NCI-H69 (cell line): ENCODE data around the gene INPP5F.
"Not testable (repeated sequence)": the region's sequence is repeated elsewhere in the genome, so short reads cannot be mapped to it uniquely, and the experiment has no call there.

Source experiments
- DNase-seq: peaks from one replicate; lab custom pipeline; 2025; lab: John Stamatoyannopoulos, UW

The INPP5F gene

DNA sequence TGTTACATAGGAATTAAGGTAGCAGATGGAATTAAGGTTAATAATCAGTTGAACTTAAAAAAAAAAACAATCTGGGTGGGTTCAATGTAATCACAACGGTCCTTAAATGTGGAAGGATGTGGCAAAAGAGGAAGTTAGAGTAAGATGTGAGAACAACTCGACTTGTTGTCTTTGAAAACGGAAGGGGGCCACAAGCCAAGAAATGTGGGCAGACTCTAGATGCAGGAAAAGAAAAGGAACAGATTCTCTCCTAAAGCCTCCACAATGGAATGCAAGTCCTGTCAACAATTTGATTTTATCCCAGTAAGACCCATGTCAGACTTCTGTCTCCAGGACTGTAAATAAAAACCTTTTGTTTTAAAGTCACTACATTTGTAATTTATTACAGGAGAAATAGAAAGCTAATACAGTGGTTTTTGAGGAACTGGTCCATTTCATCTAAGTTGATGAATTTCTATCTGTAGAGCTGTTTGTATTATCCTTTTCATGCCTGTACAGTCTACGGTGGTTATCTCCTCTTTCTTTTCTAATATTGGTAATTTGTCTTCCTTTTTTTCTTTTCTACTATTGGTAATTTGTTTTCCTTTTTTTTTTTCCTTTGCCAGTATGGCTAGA, 138.2 kb downstream of the INPP5F start:
- DNase-seq = no peak

DNA sequence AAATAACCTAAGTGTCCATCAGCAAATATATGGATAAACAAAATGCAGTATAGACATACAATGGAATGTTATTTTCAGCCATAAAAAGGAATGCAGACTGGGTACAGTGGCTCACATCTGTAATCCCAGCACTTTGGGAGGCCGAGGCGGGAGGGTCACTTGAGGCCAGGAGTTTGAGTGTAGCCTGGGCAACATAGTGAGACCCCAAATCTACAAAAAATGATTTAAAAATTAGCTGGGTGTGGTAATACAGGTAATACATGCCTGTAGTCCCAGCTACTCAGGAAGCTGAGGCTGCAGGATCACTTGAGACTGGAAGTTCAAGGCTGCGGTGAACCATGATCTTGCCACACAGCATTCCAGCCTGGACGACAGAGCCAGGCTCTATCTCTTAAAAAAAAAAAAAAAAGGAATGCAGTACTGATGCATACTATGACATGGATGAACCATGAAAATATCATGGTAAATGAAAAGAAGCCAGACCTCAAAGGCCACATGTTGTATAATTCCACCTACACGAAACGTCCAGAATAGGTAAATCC, 139.9 kb downstream of the INPP5F start:
- no peak for DNase-seq

DNA sequence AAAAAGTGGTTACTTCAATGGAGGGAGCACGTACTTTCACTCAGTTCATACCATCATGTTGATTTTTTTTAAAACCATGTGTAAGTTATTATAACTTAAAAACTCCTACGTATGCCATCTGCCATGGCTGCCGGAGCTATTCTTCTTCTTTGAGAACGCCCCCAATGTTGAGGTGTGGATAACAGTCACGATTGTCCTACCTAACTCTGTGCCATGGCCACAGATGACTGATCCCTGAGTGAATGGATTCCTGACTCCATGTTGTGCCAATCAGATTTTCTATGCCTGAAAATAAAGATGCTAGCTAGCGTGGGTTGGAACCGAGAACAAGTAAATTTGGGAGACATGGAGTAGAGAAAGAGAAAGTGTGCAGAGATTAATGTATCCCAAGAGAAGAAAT, 141.5 kb downstream of the INPP5F start:
- DNase-seq = no peak

DNA sequence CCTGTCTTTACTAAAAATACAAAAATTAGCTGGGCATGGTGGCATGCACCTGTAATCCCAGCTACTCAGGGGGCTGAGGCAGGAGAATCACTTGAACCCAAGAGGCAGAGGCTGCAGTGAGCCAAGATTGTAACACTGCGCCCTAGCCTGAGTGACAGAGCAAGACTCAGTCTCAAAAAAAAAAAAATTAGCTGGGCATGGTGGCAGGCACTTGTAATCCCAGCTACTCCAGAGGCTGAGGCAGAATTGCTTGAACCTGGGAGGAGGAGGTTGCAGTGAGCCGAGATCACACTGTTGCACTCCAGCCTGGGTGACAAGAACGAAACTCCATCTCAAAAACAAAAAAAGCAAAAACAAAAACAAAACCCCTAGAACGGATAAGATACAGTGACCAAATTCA, 143.5 kb downstream of the INPP5F start:
- DNase-seq = not testable (repeated sequence)

DNA sequence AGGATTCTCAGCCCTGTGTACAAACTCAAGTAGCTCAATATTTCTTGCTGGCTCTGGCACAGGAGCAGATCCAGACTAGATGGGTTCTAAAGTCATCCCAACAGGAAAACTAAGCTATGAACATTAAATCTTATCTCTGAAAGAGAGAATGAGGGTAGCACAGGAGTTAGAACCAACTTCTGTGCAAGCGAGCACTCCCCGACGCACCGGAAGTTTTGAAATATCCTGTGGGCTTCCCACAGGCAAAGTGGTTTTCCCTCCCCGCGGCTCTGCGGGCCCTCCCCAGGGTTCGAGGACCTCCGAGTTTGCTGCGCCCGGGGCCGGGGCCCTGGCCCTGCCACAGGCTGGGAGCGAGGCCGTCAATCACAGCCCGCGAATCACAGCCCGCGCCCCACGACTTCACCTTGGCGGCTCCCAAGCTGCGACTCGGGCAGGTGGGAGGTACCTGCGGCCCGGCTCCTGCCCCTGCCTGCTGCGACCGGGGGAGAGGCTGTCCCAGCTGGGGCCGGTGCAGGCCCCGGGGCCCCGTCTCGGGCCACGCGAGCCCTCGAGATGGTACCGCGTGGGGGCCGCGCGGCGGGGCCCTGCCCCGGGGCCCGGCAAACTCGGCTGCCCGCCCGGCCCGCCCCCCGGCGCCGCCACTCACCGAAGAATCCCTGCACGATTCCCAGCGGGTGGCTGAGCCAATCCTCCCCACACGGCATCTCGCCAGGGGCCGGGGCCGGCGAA, 146.2 kb downstream of the INPP5F start:
- peak; percentile 77 for DNase-seq

DNA sequence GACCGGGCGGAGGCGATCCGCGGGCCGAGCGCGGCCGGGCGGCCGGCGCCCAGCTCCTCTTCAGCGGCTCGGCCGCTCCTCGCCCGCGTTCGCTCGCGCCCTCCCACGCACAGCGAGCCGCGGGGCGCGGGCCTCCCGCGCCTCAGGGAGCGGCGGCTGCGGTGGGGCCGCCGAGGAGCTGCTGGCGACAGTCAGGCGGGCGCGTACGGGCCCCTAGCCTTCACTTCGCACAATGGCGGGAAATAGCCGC, 146.7 kb downstream of the INPP5F start, which contains the start of gene MCMBP:
Gene MCMBP, minus strand, starts transcription at position 234 of the 250 bp plus-strand sequence. CDS start 259 bp downstream, outside the sequence.
- DNase-seq = no peak

DNA sequence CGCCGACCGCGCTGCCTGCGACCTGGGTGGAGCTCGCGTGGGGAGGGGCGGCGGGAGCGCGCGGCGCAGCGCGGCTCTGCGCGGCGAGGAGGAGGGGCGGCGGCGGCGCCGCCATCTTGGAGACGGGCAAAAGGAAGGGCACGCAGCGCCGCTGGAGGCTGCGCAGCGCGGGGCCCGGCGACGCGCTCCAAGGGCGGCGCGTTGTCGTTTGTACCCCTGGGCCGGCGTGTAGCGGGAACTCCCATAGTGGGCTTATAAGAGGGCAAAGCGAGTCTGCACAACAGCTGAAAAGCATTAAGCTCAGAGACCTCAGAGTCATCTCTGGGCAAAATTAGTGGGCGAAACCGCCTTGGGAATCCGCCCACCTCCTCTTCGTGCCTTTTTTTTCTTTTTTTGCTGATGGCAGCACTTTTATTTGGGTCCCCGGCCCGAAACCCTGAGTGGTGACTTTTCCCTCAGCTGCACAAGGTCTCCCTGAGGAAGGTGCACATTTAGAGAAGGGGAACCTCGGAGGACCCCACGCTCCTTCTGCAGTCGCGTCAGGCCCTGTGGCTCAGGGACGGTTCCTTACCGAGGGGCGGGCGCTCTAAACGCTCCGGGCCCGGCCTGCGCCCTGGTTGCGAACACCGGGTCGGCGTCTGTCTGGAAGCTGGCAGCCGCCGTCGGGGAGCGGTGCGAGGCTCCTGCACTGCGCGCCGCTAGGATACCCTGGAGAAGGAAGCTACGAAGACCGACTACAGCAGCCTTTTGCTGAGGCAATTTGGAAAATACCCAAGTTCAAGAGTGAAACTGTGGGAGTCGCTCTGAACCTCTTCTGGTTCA, 147.2 kb downstream of the INPP5F start:
- DNase-seq = peak; percentile 92

DNA sequence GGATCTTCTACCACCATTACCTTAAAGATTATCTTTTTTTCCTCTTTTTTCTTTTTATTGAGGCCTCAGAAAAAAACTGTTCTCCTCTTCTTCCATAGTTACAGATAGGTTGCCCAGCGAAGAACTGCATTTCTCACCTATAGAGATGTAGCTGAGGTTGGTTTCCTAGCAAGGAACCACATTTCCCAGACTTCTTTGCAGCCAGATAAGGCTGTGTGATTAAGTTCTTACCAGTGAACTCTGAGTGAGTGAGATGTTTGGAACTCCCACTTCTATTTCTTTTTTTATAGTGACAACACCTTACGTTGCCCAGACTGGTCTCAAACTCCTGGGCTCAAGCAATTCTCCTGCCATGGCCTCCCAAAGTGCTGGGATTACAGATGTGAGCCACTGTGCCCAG, 152.7 kb downstream of the INPP5F start:
- no peak for DNase-seq
